ENCODE data around the gene COQ7.

The COQ7 gene

GRCh38 chr16:19093631-19094541 lies 26.5 kb downstream of the COQ7 start:
- TF ChIP-seq GATA1 (IDR thresholded peaks at IDR 0.05; ENCODE audit: low read depth, low read length) (no peak), POLR2A (IDR thresholded peaks at IDR 0.05; ENCODE audit: low read length) (no peak)
- DNase-seq: no peak

- DNase-seq: peak in 1 of 2 experiments; percentile 12
- TF ChIP-seq GATA1 (IDR thresholded peaks at IDR 0.05; ENCODE audit: low read depth, low read length): no peak
Observed at GRCh38 chr16:19094542-19095365, 27.3 kb downstream of the COQ7 start.

GRCh38 chr16:19095654-19096053 lies 28.2 kb downstream of the COQ7 start:
- TF ChIP-seq GATA1 (IDR thresholded peaks at IDR 0.05; ENCODE audit: low read depth, low read length) (no peak), POLR2A (IDR thresholded peaks at IDR 0.05; ENCODE audit: low read length) (no peak)
- no peak for DNase-seq

- DNase-seq: no peak
- TF ChIP-seq GATA1 (IDR thresholded peaks at IDR 0.05; ENCODE audit: low read depth, low read length): no peak
- no peak for TF ChIP-seq POLR2A (IDR thresholded peaks at IDR 0.05; ENCODE audit: low read length)
Observed at GRCh38 chr16:19098173-19098572, 30.8 kb downstream of the COQ7 start.

GRCh38 chr16:19102187-19102872 lies 34.9 kb downstream of the COQ7 start:
- TF ChIP-seq GATA1 (IDR thresholded peaks at IDR 0.05; ENCODE audit: low read depth, low read length) (no peak), POLR2A (IDR thresholded peaks at IDR 0.05; ENCODE audit: low read length) (no peak)
- DNase-seq: no peak

- DNase-seq: no peak
- TF ChIP-seq GATA1 (IDR thresholded peaks at IDR 0.05; ENCODE audit: low read depth, low read length): no peak
- TF ChIP-seq POLR2A (IDR thresholded peaks at IDR 0.05; ENCODE audit: low read length): no peak
Observed at GRCh38 chr16:19104607-19105006, 37.2 kb downstream of the COQ7 start.

GRCh38 chr16:19105131-19105530 lies 37.7 kb downstream of the COQ7 start:
- DNase-seq: no peak
- TF ChIP-seq GATA1 (IDR thresholded peaks at IDR 0.05; ENCODE audit: low read depth, low read length) (no peak), POLR2A (IDR thresholded peaks at IDR 0.05; ENCODE audit: low read length) (no peak)

GRCh38 chr16:19105891-19106624 lies 38.6 kb downstream of the COQ7 start:
- TF ChIP-seq POLR2A (IDR thresholded peaks at IDR 0.05; ENCODE audit: low read length): no peak
- TF ChIP-seq GATA1 (IDR thresholded peaks at IDR 0.05; ENCODE audit: low read depth, low read length): no peak
- DNase-seq: no peak

GRCh38 chr16:19106625-19107020 lies 39.2 kb downstream of the COQ7 start:
- no peak for TF ChIP-seq POLR2A (IDR thresholded peaks at IDR 0.05; ENCODE audit: low read length)
- TF ChIP-seq GATA1 (IDR thresholded peaks at IDR 0.05; ENCODE audit: low read depth, low read length): no peak
- DNase-seq: no peak

GRCh38 chr16:19108409-19109287 lies 41.2 kb downstream of the COQ7 start:
- TF ChIP-seq POLR2A (IDR thresholded peaks at IDR 0.05; ENCODE audit: low read length) (no peak), GATA1 (IDR thresholded peaks at IDR 0.05; ENCODE audit: low read depth, low read length) (no peak)
- no peak for DNase-seq

- no peak for DNase-seq
- TF ChIP-seq GATA1 (IDR thresholded peaks at IDR 0.05; ENCODE audit: low read depth, low read length): no peak
- no peak for TF ChIP-seq POLR2A (IDR thresholded peaks at IDR 0.05; ENCODE audit: low read length)
Observed at GRCh38 chr16:19109288-19109664, 41.9 kb downstream of the COQ7 start.

- TF ChIP-seq GATA1 (IDR thresholded peaks at IDR 0.05; ENCODE audit: low read depth, low read length) (no peak), POLR2A (IDR thresholded peaks at IDR 0.05; ENCODE audit: low read length) (no peak)
- no peak for DNase-seq
Observed at GRCh38 chr16:19110537-19111360, 43.3 kb downstream of the COQ7 start.

Measured in erythroblast (primary cell).